ENCODE measurements around the gene EDA. TPM values are rescaled to one million over a fixed set of nuclear protein-coding genes. Genes with fewer than 3 reads are reported as not detected.
A peak's percentile ranks its signal among the peaks of the same experiment; 100 is the strongest.
"Not testable (repeated sequence)": the region's sequence is repeated elsewhere in the genome, so short reads cannot be mapped to it uniquely, and the experiment has no call there.

The EDA gene
- polyA plus RNA-seq, 1 donor: 19.2 TPM

GRCh38 chrX:69951753-69952152 lies 335.8 kb downstream of the EDA start:
- peak; percentile 14 for DNase-seq (ENCODE audit: low read depth)

- no peak for DNase-seq (ENCODE audit: low read depth)
Measured at GRCh38 chrX:69959712-69960111, 343.8 kb downstream of the EDA start.

- DNase-seq (ENCODE audit: low read depth): no peak
Measured at GRCh38 chrX:69961365-69962072, 345.6 kb downstream of the EDA start.

GRCh38 chrX:69968950-69969349 lies 353.0 kb downstream of the EDA start:
- no peak for DNase-seq (ENCODE audit: low read depth)

- no peak for DNase-seq (ENCODE audit: low read depth)
Measured at GRCh38 chrX:69969460-69969859, 353.5 kb downstream of the EDA start.

- no peak for DNase-seq (ENCODE audit: low read depth)
Measured at GRCh38 chrX:69987691-69988090, 371.8 kb downstream of the EDA start.

- DNase-seq (ENCODE audit: low read depth): no peak
Measured at GRCh38 chrX:69988955-69989394, 373.1 kb downstream of the EDA start.

- DNase-seq (ENCODE audit: low read depth): no peak
Measured at GRCh38 chrX:69991685-69992084, 375.8 kb downstream of the EDA start.

GRCh38 chrX:69993494-69993893 lies 377.6 kb downstream of the EDA start:
- no peak for DNase-seq (ENCODE audit: low read depth)

GRCh38 chrX:69995362-69996112 lies 379.6 kb downstream of the EDA start:
- peak; percentile 14 for DNase-seq (ENCODE audit: low read depth)

- no peak for DNase-seq (ENCODE audit: low read depth)
Measured at GRCh38 chrX:69996113-69996468, 380.2 kb downstream of the EDA start.

GRCh38 chrX:69998299-69998698 lies 382.4 kb downstream of the EDA start:
- not testable (repeated sequence) for DNase-seq (ENCODE audit: low read depth)

GRCh38 chrX:70001269-70001668 lies 385.4 kb downstream of the EDA start:
- no peak for DNase-seq (ENCODE audit: low read depth)

- DNase-seq (ENCODE audit: low read depth): no peak
Measured at GRCh38 chrX:70001708-70002341, 385.9 kb downstream of the EDA start.

GRCh38 chrX:70007946-70008345 lies 392.0 kb downstream of the EDA start:
- no peak for DNase-seq (ENCODE audit: low read depth)

GRCh38 chrX:70009049-70009448 lies 393.1 kb downstream of the EDA start:
- no peak for DNase-seq (ENCODE audit: low read depth)

GRCh38 chrX:70009970-70010369 lies 394.1 kb downstream of the EDA start:
- no peak for DNase-seq (ENCODE audit: low read depth)

GRCh38 chrX:70012756-70013155 lies 396.8 kb downstream of the EDA start:
- DNase-seq (ENCODE audit: low read depth): no peak

- no peak for DNase-seq (ENCODE audit: low read depth)
Measured at GRCh38 chrX:70013466-70014381, 397.8 kb downstream of the EDA start.

- DNase-seq (ENCODE audit: low read depth): no peak
Measured at GRCh38 chrX:70016513-70016912, 400.6 kb downstream of the EDA start.

- no peak for DNase-seq (ENCODE audit: low read depth)
Measured at GRCh38 chrX:70022616-70023015, 406.7 kb downstream of the EDA start.

GRCh38 chrX:70025464-70025863 lies 409.6 kb downstream of the EDA start:
- no peak for DNase-seq (ENCODE audit: low read depth)
